Endothelial cell of umbilical vein (primary cell): Measurements from ENCODE around the gene CEP295NL. TPM values are rescaled to one million over a fixed set of nuclear protein-coding genes. Genes with fewer than 3 reads are reported as not detected.

Experiments used
- BruUV-seq: library from RNA; stranded (reverse); fragments of 400-500 nt; replicated peaks from 2 replicates; lab custom pipeline; 2021; lab: Mats Ljungman, UMichigan
- CTCF ChIA-PET: fragments of 300-600, 350-600 bp; sonication (Branson Sonifier 250); formaldehyde crosslinking; loops from one replicate; lab custom pipeline; 2021; ENCODE audit warnings: antibody characterized with exemption, inconsistent platforms; lab: Charles Lee
- POLR2A ChIA-PET: fragments of 300-600, 350-600 bp; sonication (Branson Sonifier 250); formaldehyde crosslinking; loops from one replicate; lab custom pipeline; 2021; ENCODE audit warnings: antibody characterized with exemption, inconsistent platforms; lab: Charles Lee
- DNase-seq: peaks from one replicate; pipeline ENCODE4 v3.0.0-alpha.2; 2011; ENCODE audit warnings: low read depth, low spot score
- FAIRE-seq: peaks from 2 replicates; lab custom pipeline; 2011; peaks lifted over from hg19 to GRCh38; lab: Jason Lieb, UNC
- H2AFZ ChIP-seq: 2 replicates; pipeline ENCODE4 v1.6.0; 2012; ENCODE audit warnings: low read depth, low read length, control low read depth, inconsistent platforms
- H3K27ac ChIP-seq: 2 replicates; pipeline ENCODE4 v1.5.1; 2011; ENCODE audit warnings: low read depth, mild to moderate bottlenecking, control low read depth, low read length, moderate library complexity; ENCODE audit not compliant: insufficient read depth
- H3K27me3 ChIP-seq, 2 experiments: 2 replicates each; pipeline versions ENCODE4 v1.6.0 to v1.6.1; 2011; ENCODE audit warnings: low read length in 2 of 2, mixed read lengths in 1 of 2; ENCODE audit not compliant: control insufficient read depth in 2 of 2, insufficient read depth in 2 of 2
- H3K36me3 ChIP-seq, 2 experiments: 2 replicates in 1 of 2; 3 replicates in 1 of 2; pipeline ENCODE4 v1.5.1; 2011; ENCODE audit warnings: low read length in 2 of 2, mild to moderate bottlenecking in 1 of 2, moderate library complexity in 1 of 2; ENCODE audit not compliant: control insufficient read depth in 2 of 2, insufficient read depth in 2 of 2; ENCODE audit errors: extremely low read depth in 1 of 2
- H3K4me1 ChIP-seq: 3 replicates; pipeline ENCODE4 v1.5.1; 2011; ENCODE audit warnings: mild to moderate bottlenecking, low read length; ENCODE audit not compliant: control insufficient read depth, insufficient read depth; ENCODE audit errors: extremely low read depth
- H3K4me2 ChIP-seq: 2 replicates; pipeline ENCODE4 v1.6.1; 2011; ENCODE audit warnings: low read length, control low read depth, mixed read lengths; ENCODE audit not compliant: insufficient read depth
- H3K4me3 ChIP-seq, 3 experiments: fragments of 200-600 bp in 1 of 3; sonication (generic), shearing (Covaris generic) in 1 of 3; replicated peaks in 1 of 3; 2 replicates each; pipeline ENCODE4 v1.5.1; 2011 to 2016; ENCODE audit warnings: control low read depth in 3 of 3, low read length in 3 of 3, mild to moderate bottlenecking in 2 of 3, inconsistent platforms in 1 of 3, low read depth in 1 of 3, moderate library complexity in 1 of 3; ENCODE audit not compliant: insufficient read depth in 1 of 3
- H3K79me2 ChIP-seq: 2 replicates; pipeline ENCODE4 v1.6.0; 2012; ENCODE audit warnings: low read length, inconsistent platforms; ENCODE audit not compliant: control insufficient read depth, insufficient read depth
- H3K9ac ChIP-seq: replicated peaks from 2 replicates; pipeline ENCODE3; 2011; ENCODE audit warnings: low read length, control low read depth; ENCODE audit not compliant: insufficient read depth; ENCODE audit errors: extremely low read depth
- H3K9me1 ChIP-seq: replicated peaks from 3 replicates; pipeline ENCODE4 v1.6.0; 2011; ENCODE audit warnings: mild to moderate bottlenecking, low read length; ENCODE audit not compliant: control insufficient read depth, insufficient read depth; ENCODE audit errors: extremely low read depth
- H3K9me3 ChIP-seq: replicated peaks from 2 replicates; pipeline ENCODE4 v1.5.1; 2012; ENCODE audit warnings: low read length, inconsistent platforms; ENCODE audit not compliant: control insufficient read depth, insufficient read depth
- H4K20me1 ChIP-seq: replicated peaks from 2 replicates; pipeline ENCODE3; 2011; ENCODE audit warnings: mild to moderate bottlenecking, low read length; ENCODE audit not compliant: control insufficient read depth, insufficient read depth; ENCODE audit errors: extremely low read depth
- CTCF ChIP-seq, 2 donors: IDR thresholded peaks; 1 replicate in 1 of 2; 2 replicates in 1 of 2; pipeline ENCODE4 v1.5.1; 2011; ENCODE audit warnings: low read length in 2 of 2, mild to moderate bottlenecking in 2 of 2, moderate library complexity in 2 of 2, control low read depth in 1 of 2, inconsistent platforms in 1 of 2, low read depth in 1 of 2; ENCODE audit not compliant: insufficient read depth in 1 of 2; ENCODE audit errors: extremely low read depth in 1 of 2
- EZH2 ChIP-seq: IDR thresholded peaks from 2 replicates; pipeline ENCODE4 v1.6.1; 2012; ENCODE audit warnings: borderline replicate concordance, low read depth, mild to moderate bottlenecking, moderate library complexity, low read length, inconsistent platforms; ENCODE audit not compliant: severe bottlenecking
- FOS ChIP-seq: IDR thresholded peaks from 2 replicates; pipeline ENCODE4 v1.6.1; 2011; ENCODE audit warnings: mild to moderate bottlenecking, low read length, moderate library complexity, borderline replicate concordance; ENCODE audit not compliant: insufficient read depth
- GATA2 ChIP-seq: IDR thresholded peaks from 2 replicates; pipeline ENCODE4 v1.7.0; 2011; ENCODE audit warnings: low read depth, mild to moderate bottlenecking, moderate library complexity, mixed read lengths, low read length; ENCODE audit not compliant: insufficient read length, insufficient read depth
- JUN ChIP-seq: IDR thresholded peaks from 2 replicates; pipeline ENCODE4 v1.6.1; 2011; ENCODE audit warnings: borderline replicate concordance, low read depth; ENCODE audit not compliant: insufficient read length, insufficient read depth
- MAX ChIP-seq: IDR thresholded peaks from 2 replicates; pipeline ENCODE4 v1.6.1; 2011; ENCODE audit not compliant: insufficient read depth, insufficient read length
- MYC ChIP-seq: IDR thresholded peaks from one replicate; pipeline ENCODE4 v1.6.1; 2011; ENCODE audit warnings: mild to moderate bottlenecking, low read depth, low read length
- POLR2A ChIP-seq: IDR thresholded peaks from 2 replicates; pipeline ENCODE4 v1.6.1; 2012; ENCODE audit warnings: low read depth, mild to moderate bottlenecking, control low read depth, low read length
- POLR2AphosphoS5 ChIP-seq: IDR thresholded peaks from 2 replicates; pipeline ENCODE4 v1.6.1; 2012; ENCODE audit warnings: low read depth, mild to moderate bottlenecking, control low read depth, low read length, moderate library complexity; ENCODE audit not compliant: insufficient read depth
- dilution Hi-C: fragments of 300-500 bp; cut with MboI; formaldehyde crosslinking; loops from one replicate; pipeline ENCODE4 v1.15.0; 2019; ENCODE audit warnings: low sequenced_read_pairs; ENCODE audit not compliant: extremely low pct_ligation_motif_present
- intact Hi-C: fragments of 100-400 bp; cut with micrococcal nuclease; formaldehyde crosslinking; loops from one replicate; pipeline ENCODE4 v1.10.0; 2022
- polyA plus RNA-seq, 4 experiments: library from polyadenylated mRNA; depleted of rRNA in 3 of 4; stranded (reverse) in 3 of 4; unstranded in 1 of 4; fragments of >200 nt; gene quantifications; 2 replicates each; pipeline versions ENCODE4 v1.2.1 to v1.2.3, GENCODE V29; 2011 to 2012; ENCODE audit warnings: missing spikeins in 1 of 4
- total RNA-seq: library from RNA; stranded (reverse); gene quantifications from 2 replicates; pipeline ENCODE4 v1.2.3, GENCODE V29; 2021

Gene CEP295NL
- total and polyA plus RNA-seq, 2 donors (not counting 3 experiments of a cell fraction or from before 2014, with no cell fraction given) = 0.10 to 8.3 TPM

DNA sequence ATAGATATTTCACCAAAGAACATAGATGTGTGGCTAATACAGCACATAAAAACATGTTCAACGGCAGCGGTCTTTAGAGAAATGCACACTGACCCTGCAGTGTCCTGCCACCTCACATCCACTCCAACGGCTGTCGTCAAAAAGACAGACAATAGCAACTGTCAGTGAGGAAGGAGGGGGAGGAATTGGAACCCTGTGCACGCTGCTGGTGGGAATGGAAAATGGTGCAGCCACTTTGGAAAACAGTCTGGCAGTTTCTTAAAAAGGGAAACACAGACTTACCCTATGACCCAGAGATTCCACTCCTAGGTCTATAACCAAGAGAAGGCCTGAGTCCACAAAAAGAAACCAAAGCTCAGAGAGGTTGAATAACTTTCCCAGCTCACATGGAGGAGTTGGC is 7.7 kb downstream of the CEP295NL start:
- dilution Hi-C loops (no loop called here), intact Hi-C loops (no loop called here)
- Histone ChIP-seq H3K27ac (no peak overlapping the region), H3K4me2 (no peak overlapping the region), H3K27me3 (no peaks in the 10 kb centered on the region), H3K9me3 (no peaks in the 10 kb centered on the region), H3K36me3 (peaks cover 0 to 13% of the 10 kb centered on the region in 2 experiments), H2AFZ (no peak overlapping the region), H4K20me1 (no peaks in the 10 kb centered on the region), H3K9ac (no peak overlapping the region), H3K9me1 (no peaks in the 10 kb centered on the region), H3K4me3 (no peak overlapping the region), H3K79me2 (peaks cover 4% of the 10 kb centered on the region), H3K4me1 (no peaks in the 10 kb centered on the region)
- DNase-seq (peak; percentile 81), FAIRE-seq (no peak)
- TF ChIP-seq JUN (no peak), FOS (no peak), POLR2A (no peak), EZH2 (no peak), GATA2 (no peak)
- CTCF ChIA-PET = interaction anchor here (0.9 to 3.9 kb wide), 4 partner anchors 9 to 76 kb away, joined by 3 to 26 read pairs (median 10); no protein-coding TSS in a partner anchor
- BruUV-seq = no TSS peak
- POLR2A ChIA-PET = no interaction called here

DNA sequence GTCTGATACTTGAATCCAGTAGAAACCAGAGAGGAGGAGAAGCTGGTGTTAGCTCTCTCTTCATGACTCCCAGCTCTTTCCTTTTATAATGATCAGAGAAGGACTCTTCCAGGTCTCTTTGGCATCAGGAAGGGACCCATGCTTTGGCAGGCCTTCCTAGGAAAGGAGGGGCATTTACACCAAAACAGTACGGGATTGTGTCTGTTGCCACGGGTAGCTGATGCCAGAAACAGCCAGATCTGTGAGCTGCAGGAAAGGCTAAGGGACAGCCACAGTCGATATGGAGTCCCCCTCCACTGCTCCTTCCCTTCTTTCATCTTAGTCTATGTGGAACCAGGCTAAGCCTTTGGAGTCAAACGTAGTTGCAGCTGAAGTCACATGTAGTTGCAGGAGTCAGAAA is 9.3 kb downstream of the CEP295NL start:
- dilution Hi-C loops (no loop called here), intact Hi-C loops (no loop called here)
- POLR2A ChIA-PET = no interaction called here
- no TSS peak for BruUV-seq
- TF ChIP-seq EZH2 = no peak
- no peak for TF ChIP-seq MYC
- TF ChIP-seq JUN = no peak
- no peak for TF ChIP-seq GATA2
- no peak for TF ChIP-seq POLR2A
- no peak for TF ChIP-seq POLR2AphosphoS5
- TF ChIP-seq CTCF (IDR thresholded peaks at IDR 0.05; ENCODE audit: extremely low read depth in 1 of 2, insufficient read depth in 1 of 2, low read depth in 1 of 2, low read length in 2 of 2) = no peak
- TF ChIP-seq MAX = no peak
- TF ChIP-seq FOS = no peak
- Histone ChIP-seq H2AFZ (no peak overlapping the region), H3K4me2 (no peak overlapping the region), H3K36me3 (peaks cover 0 to 13% of the 10 kb centered on the region in 2 experiments), H3K27ac (no peak overlapping the region), H3K4me3 (no peak overlapping the region), H3K27me3 (no peaks in the 10 kb centered on the region), H3K79me2 (peaks cover 4% of the 10 kb centered on the region), H3K9ac (no peak overlapping the region), H4K20me1 (no peaks in the 10 kb centered on the region), H3K9me3 (no peaks in the 10 kb centered on the region), H3K4me1 (no peaks in the 10 kb centered on the region), H3K9me1 (no peaks in the 10 kb centered on the region)
- CTCF ChIA-PET = interaction anchor here (1.7 to 3.9 kb wide), 3 partner anchors 10 to 77 kb away, joined by 9 to 26 read pairs (median 12); no protein-coding TSS in a partner anchor
- DNase-seq (no peak), FAIRE-seq (no peak)
